Stimulated activated memory B cell treated with anti-CD40 and anti-IgM and Interleukin-4, amounts not matched to agents 10 μg/mL and 1 μg/mL and 100 μg/mL, for 72 hours (primary cell): ENCODE results near the gene CAMSAP1.

ENCODE experiments used
- ATAC-seq: fragments of 150-1000 bp; cut with Tn5 transposase; 2 replicates; pipeline ENCODE4 v1.10.0; 2021
- H3K27ac Mint-ChIP-seq: one replicate; pipeline ENCODE4 v1.8.0; 2022; ENCODE audit warnings: mild to moderate bottlenecking, mixed read lengths
- H3K27me3 Mint-ChIP-seq: one replicate; pipeline ENCODE4 v1.8.0; 2022; ENCODE audit warnings: mixed read lengths
- H3K36me3 Mint-ChIP-seq: one replicate; pipeline ENCODE4 v1.8.0; 2022; ENCODE audit warnings: mixed read lengths
- H3K4me1 Mint-ChIP-seq: one replicate; pipeline ENCODE4 v1.8.0; 2022; ENCODE audit warnings: mixed read lengths
- H3K4me3 Mint-ChIP-seq: one replicate; pipeline ENCODE4 v1.8.0; 2022; ENCODE audit warnings: mild to moderate bottlenecking, moderate library complexity, mixed read lengths
- H3K9me3 Mint-ChIP-seq: one replicate; pipeline ENCODE4 v1.8.0; 2022; ENCODE audit warnings: mixed read lengths

The CAMSAP1 gene

GRCh38 chr9:135887021-135887507, 20.3 kb downstream of the CAMSAP1 start:
- H3K27me3 Mint-ChIP-seq = no peaks in the 10 kb centered on the region
- H3K4me1 Mint-ChIP-seq = peaks cover 85% of the 10 kb centered on the region
- ATAC-seq = peak; percentile 6
- H3K9me3 Mint-ChIP-seq = no peaks in the 10 kb centered on the region
- H3K4me3 Mint-ChIP-seq = peak overlapping the region; percentile 63
- peaks cover 6% of the 10 kb centered on the region for H3K36me3 Mint-ChIP-seq
- peak overlapping the region; percentile 62 for H3K27ac Mint-ChIP-seq

DNA sequence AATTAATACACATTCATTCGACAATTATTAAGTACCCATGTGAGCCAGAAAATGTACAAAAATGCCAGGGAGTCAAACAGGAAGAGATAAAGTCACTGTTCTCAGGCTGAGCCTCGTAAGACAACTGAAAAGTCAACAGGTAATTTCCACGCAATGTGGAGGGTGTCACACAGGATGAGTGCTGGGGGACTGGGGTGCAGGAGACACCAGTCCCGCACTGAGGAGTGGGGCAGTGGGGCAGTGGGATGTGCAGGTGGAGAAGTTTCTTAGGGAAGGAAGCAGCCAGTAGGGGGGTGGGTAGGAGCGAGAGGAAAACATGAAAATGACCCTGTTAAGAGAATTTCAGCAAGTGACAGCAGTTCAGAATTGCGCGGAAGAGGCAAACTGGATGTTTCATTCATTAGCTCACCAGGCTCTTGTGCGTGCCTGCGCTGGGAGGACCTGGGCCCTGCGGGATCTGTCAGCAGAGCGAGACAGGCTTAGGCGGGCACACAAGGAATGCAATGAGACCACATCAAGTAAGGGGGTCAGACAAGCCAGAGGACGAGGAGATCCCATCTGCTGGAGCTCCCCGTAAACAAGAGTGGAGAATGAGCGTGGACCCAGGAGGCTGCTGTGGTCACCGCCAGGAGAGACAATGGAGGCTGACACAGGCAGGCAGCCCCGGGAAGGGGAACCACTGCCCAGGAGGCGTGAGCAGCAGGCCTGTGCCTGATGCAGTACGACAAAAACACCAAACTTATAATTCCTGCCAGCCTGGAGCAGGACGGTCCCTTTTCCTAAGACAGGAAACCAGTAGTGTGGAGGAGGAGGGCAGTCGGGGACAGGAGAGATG, 21.0 kb downstream of the CAMSAP1 start:
- no peaks in the 10 kb centered on the region for H3K9me3 Mint-ChIP-seq
- H3K4me1 Mint-ChIP-seq = peaks cover 79% of the 10 kb centered on the region
- no peaks in the 10 kb centered on the region for H3K27me3 Mint-ChIP-seq
- peak overlapping the region; percentile 62 for H3K27ac Mint-ChIP-seq
- no peak for ATAC-seq
- H3K4me3 Mint-ChIP-seq = no peak overlapping the region
- H3K36me3 Mint-ChIP-seq = peaks cover 10% of the 10 kb centered on the region

DNA sequence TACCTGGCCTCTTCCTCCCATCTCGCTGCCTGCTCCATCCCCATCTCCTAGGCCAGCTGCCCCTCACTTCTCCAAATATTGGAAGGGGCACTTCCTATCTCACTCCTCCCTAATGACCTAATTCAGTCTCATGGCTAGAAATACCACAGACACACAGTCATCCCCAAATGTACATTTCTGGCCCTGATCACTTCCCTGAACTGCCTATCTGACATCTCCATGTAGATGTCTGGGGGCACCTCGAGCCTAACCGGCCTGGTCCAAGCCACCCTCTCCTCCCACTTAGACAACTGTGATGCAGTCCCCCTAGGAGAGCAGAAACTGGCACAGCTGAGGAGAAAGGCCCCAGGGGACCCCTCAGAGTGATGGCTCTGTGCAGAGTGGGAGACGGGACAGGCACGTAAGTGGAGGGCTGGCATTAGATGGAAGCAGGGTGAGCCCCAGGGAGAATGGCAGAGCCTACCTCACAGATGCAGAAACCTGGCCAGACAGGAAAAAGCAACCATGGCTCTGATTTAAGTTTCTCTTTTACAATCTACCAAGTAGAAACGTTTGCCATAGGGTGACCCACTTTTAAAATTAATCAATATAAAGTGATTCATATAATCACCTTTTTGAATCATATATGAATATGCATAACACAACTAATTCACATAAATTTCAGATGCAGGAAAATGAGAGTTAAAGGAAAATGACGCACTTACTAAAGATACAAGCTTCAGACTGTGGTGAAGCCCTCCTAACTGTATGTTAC, 22.1 kb downstream of the CAMSAP1 start:
- no peak for ATAC-seq
- H3K4me1 Mint-ChIP-seq = peaks cover 70% of the 10 kb centered on the region
- no peak overlapping the region for H3K27ac Mint-ChIP-seq
- no peak overlapping the region for H3K4me3 Mint-ChIP-seq
- H3K9me3 Mint-ChIP-seq = no peaks in the 10 kb centered on the region
- no peaks in the 10 kb centered on the region for H3K27me3 Mint-ChIP-seq
- peaks cover 10% of the 10 kb centered on the region for H3K36me3 Mint-ChIP-seq

GRCh38 chr9:135884328-135885035, 22.9 kb downstream of the CAMSAP1 start:
- no peak for ATAC-seq

GRCh38 chr9:135883410-135884089, 23.8 kb downstream of the CAMSAP1 start:
- no peaks in the 10 kb centered on the region for H3K9me3 Mint-ChIP-seq
- H3K27me3 Mint-ChIP-seq = no peaks in the 10 kb centered on the region
- H3K36me3 Mint-ChIP-seq = peaks cover 22% of the 10 kb centered on the region
- H3K4me3 Mint-ChIP-seq = no peak overlapping the region
- peaks cover 69% of the 10 kb centered on the region for H3K4me1 Mint-ChIP-seq
- no peak overlapping the region for H3K27ac Mint-ChIP-seq
- no peak for ATAC-seq

More at GRCh38 chr9:135884328-135885035, 22.9 kb downstream of the CAMSAP1 start:
- Mint-ChIP-seq H3K27me3 (no peaks in the 10 kb centered on the region), H3K4me1 (peaks cover 68% of the 10 kb centered on the region), H3K36me3 (peaks cover 14% of the 10 kb centered on the region), H3K27ac (no peak overlapping the region), H3K9me3 (no peaks in the 10 kb centered on the region), H3K4me3 (no peak overlapping the region)

- H3K9me3 Mint-ChIP-seq = no peaks in the 10 kb centered on the region
- H3K27ac Mint-ChIP-seq = no peak overlapping the region
- peaks cover 72% of the 10 kb centered on the region for H3K4me1 Mint-ChIP-seq
- no peaks in the 10 kb centered on the region for H3K27me3 Mint-ChIP-seq
- no peak overlapping the region for H3K4me3 Mint-ChIP-seq
- peaks cover 33% of the 10 kb centered on the region for H3K36me3 Mint-ChIP-seq
- no peak for ATAC-seq
Measured at GRCh38 chr9:135882011-135882410, 25.3 kb downstream of the CAMSAP1 start.

DNA sequence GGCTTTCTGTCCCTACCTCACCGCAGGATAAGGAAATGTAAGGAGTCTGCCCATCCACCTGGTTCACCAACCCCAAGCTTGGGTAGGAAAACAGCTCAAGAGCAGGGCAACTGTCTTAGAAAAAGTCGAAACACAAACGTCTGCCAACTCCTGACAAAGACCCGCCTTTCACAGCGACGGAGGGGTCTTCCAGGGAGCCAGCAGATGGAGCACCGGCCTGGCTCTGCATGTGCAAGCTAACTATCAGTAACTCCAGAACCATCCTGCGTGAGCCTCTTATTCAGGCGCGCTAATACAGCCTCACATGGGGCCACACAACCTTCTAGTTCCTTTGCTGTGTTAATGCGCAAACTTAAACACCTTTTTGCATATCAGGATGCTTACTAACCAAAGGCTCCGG, 26.9 kb downstream of the CAMSAP1 start:
- no peak overlapping the region for H3K27ac Mint-ChIP-seq
- H3K4me1 Mint-ChIP-seq = peaks cover 61% of the 10 kb centered on the region
- peaks cover 34% of the 10 kb centered on the region for H3K36me3 Mint-ChIP-seq
- no peaks in the 10 kb centered on the region for H3K9me3 Mint-ChIP-seq
- no peak overlapping the region for H3K4me3 Mint-ChIP-seq
- no peak for ATAC-seq
- no peaks in the 10 kb centered on the region for H3K27me3 Mint-ChIP-seq

GRCh38 chr9:135879619-135880018, 27.7 kb downstream of the CAMSAP1 start:
- peaks cover 36% of the 10 kb centered on the region for H3K36me3 Mint-ChIP-seq
- peaks cover 57% of the 10 kb centered on the region for H3K4me1 Mint-ChIP-seq
- no peak overlapping the region for H3K4me3 Mint-ChIP-seq
- no peak for ATAC-seq
- H3K27me3 Mint-ChIP-seq = no peaks in the 10 kb centered on the region
- H3K9me3 Mint-ChIP-seq = no peaks in the 10 kb centered on the region
- H3K27ac Mint-ChIP-seq = no peak overlapping the region

DNA sequence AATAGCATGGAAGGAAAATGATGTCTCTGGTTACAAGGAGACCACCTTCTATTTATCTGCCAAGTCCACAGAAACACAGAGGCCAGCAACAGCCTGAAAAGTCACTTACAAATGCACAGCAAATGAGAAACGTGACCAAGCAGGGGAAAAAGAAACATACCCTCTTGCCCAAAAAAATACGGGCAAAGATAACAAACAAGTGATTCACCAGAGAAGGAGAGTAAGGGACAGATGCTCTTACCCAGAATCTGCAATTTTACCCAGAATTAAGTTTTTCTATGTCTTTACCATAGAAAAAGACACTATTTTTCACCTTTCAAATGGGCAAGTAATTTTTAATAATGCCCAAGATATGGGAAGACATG, 28.1 kb downstream of the CAMSAP1 start:
- ATAC-seq = no peak

DNA sequence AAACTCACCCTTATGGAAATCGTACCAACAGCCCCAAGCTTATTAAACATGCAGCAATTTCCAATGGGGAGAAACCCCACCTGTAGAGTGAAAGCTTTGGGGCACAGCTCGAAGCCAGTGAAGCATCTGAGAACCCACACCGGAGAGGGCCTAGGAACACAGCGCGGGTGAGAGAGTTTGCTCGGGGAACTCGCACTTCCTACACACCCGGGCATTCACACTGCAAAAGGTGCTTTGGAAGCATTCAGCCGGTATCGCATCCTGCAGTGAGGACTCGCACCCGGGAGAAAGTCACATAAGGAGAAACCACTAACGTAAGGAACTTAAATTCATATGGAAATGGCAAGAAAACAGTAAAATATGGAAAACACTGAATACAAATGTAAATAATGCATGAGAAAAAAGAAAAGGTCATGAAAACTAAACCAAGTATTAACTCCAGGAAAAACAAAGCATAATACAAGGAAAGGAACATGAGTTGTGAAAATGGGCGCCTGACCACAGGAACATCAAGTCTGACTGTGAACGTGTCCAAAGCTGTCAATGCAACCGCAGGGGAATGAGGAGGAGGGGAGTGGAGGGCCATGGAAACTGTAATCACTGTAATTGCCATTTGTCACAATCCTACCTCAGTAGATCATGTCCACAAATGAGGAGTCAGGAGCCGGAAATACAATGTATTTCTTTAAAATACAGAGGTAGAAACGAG, 28.7 kb downstream of the CAMSAP1 start:
- H3K9me3 Mint-ChIP-seq = no peaks in the 10 kb centered on the region

More for the DNA sequence above, 28.1 kb downstream of the CAMSAP1 start:
- Mint-ChIP-seq H3K27ac (no peak overlapping the region), H3K27me3 (no peaks in the 10 kb centered on the region), H3K36me3 (peaks cover 36% of the 10 kb centered on the region), H3K4me3 (no peak overlapping the region), H3K4me1 (peaks cover 53% of the 10 kb centered on the region), H3K9me3 (no peaks in the 10 kb centered on the region)

DNA sequence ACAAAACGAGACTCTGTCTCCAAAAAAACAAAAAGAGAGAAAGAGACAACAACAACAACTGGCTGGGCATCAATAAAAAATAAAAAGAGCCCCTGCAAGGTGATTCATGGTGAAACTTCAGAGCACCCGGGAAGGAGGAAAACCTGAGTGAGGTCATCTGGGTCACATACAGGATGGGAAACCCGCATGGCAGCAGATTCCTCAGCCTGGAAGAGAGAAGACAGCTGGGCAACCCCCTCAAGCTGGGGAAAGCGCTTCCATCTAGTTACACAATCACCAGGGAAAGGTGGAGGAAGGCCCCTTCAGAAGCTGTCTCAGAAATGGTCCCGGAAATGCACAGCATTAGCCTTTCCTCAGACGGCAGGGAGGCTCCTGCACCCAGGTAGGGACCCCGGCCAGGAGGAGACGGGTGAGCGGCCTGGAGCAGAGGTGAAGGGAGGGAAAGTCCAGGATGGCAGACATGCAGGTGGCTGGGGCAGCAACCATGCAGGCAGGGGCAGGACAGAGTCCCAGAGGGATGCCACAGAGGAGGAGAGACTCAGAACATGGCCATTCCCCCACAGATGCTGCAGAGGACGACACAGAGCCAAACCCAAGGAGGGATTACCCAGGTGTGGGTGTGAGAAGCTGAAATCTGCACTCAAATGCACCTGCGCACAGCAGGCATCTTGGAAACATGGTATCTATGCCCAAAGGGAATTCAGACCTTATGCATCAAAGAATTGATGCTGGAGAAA, 29.4 kb downstream of the CAMSAP1 start:
- Mint-ChIP-seq H3K4me3 (no peak overlapping the region), H3K4me1 (peaks cover 43% of the 10 kb centered on the region), H3K9me3 (no peaks in the 10 kb centered on the region), H3K27ac (no peak overlapping the region), H3K27me3 (no peaks in the 10 kb centered on the region), H3K36me3 (peaks cover 36% of the 10 kb centered on the region)
- no peak for ATAC-seq

More for the DNA sequence above, 28.7 kb downstream of the CAMSAP1 start:
- no peaks in the 10 kb centered on the region for H3K27me3 Mint-ChIP-seq
- no peak overlapping the region for H3K27ac Mint-ChIP-seq
- ATAC-seq = no peak
- peaks cover 36% of the 10 kb centered on the region for H3K36me3 Mint-ChIP-seq
- peaks cover 48% of the 10 kb centered on the region for H3K4me1 Mint-ChIP-seq
- H3K4me3 Mint-ChIP-seq = no peak overlapping the region

DNA sequence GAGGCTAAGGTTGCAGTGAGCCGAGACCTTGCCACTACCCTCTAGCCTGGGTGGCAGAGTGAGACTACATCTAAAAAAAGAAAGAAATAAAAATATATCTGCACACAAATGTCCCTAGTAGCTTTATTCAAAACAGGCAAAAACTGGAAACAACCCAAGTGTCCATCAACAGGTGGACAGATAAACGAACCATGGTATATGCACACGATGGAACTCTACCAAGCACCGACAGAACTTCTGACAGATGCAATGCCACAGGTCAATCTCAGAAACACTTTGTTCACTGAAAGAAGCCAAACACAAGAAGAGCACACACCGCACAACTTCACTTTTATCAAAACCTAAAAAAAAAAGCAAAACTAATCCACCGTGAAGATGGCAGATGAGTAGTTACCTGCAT, 30.4 kb downstream of the CAMSAP1 start:
- H3K36me3 Mint-ChIP-seq = peaks cover 33% of the 10 kb centered on the region
- peaks cover 49% of the 10 kb centered on the region for H3K4me1 Mint-ChIP-seq
- H3K27ac Mint-ChIP-seq = no peak overlapping the region
- no peaks in the 10 kb centered on the region for H3K27me3 Mint-ChIP-seq
- no peak overlapping the region for H3K4me3 Mint-ChIP-seq
- ATAC-seq = no peak
- H3K9me3 Mint-ChIP-seq = no peaks in the 10 kb centered on the region

DNA sequence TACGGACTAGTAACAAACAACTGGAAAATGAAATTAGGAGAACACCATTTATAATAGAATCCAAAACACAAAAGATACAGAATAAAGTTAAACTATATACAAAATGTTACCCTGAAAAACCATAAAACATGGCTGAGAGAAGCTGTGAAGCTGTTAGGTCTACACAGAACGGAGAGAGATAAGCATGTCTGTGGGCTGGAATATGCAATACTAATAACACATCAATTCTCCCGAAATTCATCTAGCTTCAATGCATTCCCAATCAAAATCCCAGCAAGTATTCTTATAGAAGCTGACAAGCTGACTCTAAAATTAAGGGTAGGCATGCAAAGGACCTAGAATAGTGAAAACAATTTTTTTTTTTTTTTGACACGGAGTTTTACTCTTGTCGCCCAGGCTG, 32.5 kb downstream of the CAMSAP1 start:
- no peaks in the 10 kb centered on the region for H3K27me3 Mint-ChIP-seq
- no peak for ATAC-seq
- no peak overlapping the region for H3K27ac Mint-ChIP-seq
- no peaks in the 10 kb centered on the region for H3K9me3 Mint-ChIP-seq
- no peak overlapping the region for H3K4me3 Mint-ChIP-seq
- peaks cover 49% of the 10 kb centered on the region for H3K4me1 Mint-ChIP-seq
- peaks cover 43% of the 10 kb centered on the region for H3K36me3 Mint-ChIP-seq

- no peak for ATAC-seq
- peaks cover 30% of the 10 kb centered on the region for H3K36me3 Mint-ChIP-seq
- H3K27ac Mint-ChIP-seq = no peak overlapping the region
- peaks cover 16% of the 10 kb centered on the region for H3K4me1 Mint-ChIP-seq
- no peaks in the 10 kb centered on the region for H3K27me3 Mint-ChIP-seq
- no peak overlapping the region for H3K4me3 Mint-ChIP-seq
- H3K9me3 Mint-ChIP-seq = no peaks in the 10 kb centered on the region
Measured at GRCh38 chr9:135869909-135870308, 37.4 kb downstream of the CAMSAP1 start.
